Sigmoid colon (tissue), 7 donors: Measurements from ENCODE around the gene FAM124B. TPM values are rescaled to one million over a fixed set of nuclear protein-coding genes. Genes with fewer than 3 reads are reported as not detected.

Experiments
- DNase-seq: peaks from one replicate; pipeline ENCODE4 v3.0.0-alpha.2; 2019
- H3K27ac ChIP-seq, 4 donors: fragments of 200-600 bp; sonication (generic); one replicate each; pipeline ENCODE4 v1.5.1; 2016 to 2019; ENCODE audit warnings: mild to moderate bottlenecking in 1 of 4
- H3K27me3 ChIP-seq, 3 donors: fragments of 200-600 bp; sonication (generic); one replicate each; pipeline ENCODE4 v1.5.1; 2019; ENCODE audit warnings: mild to moderate bottlenecking in 1 of 3
- H3K36me3 ChIP-seq, 4 donors: fragments of 200-600 bp; sonication (generic); one replicate each; pipeline ENCODE4 v1.5.1; 2016 to 2019
- H3K4me1 ChIP-seq, 4 donors: fragments of 200-600 bp; sonication (generic); one replicate each; pipeline ENCODE4 v1.5.1; 2017 to 2019
- H3K4me3 ChIP-seq, 4 donors: fragments of 200-600 bp; sonication (generic); one replicate each; pipeline ENCODE4 v1.5.1; 2017 to 2019; ENCODE audit warnings: mild to moderate bottlenecking in 2 of 4, moderate library complexity in 1 of 4
- H3K9me3 ChIP-seq, 4 donors: fragments of 200-600 bp in 3 of 4; sonication (generic) in 3 of 4; one replicate each; pipeline versions ENCODE4 v1.5.1 to v1.6.1; 2013 to 2019
- CTCF ChIP-seq, 4 experiments: fragments of 450-650 bp in 3 of 4; fragments of 200-600 bp in 1 of 4; IDR thresholded peaks; one replicate each; pipeline ENCODE4 v1.5.1; 2016 to 2019; ENCODE audit warnings: antibody characterized with exemption in 4 of 4, mild to moderate bottlenecking in 3 of 4, moderate library complexity in 2 of 4
- EP300 ChIP-seq, 4 donors: sonication (generic); formaldehyde crosslinking; IDR thresholded peaks; one replicate each; pipeline ENCODE4 v1.6.1; 2017; ENCODE audit warnings: antibody characterized with exemption in 4 of 4
- POLR2A ChIP-seq, 2 donors: fragments of 450-650 bp; IDR thresholded peaks; one replicate each; pipeline ENCODE4 v1.6.1; 2016; ENCODE audit warnings: antibody characterized with exemption in 2 of 2, mild to moderate bottlenecking in 2 of 2, moderate library complexity in 2 of 2
- POLR2AphosphoS5 ChIP-seq, 4 donors: sonication (generic); formaldehyde crosslinking; IDR thresholded peaks; one replicate each; pipeline ENCODE4 v1.6.1; 2017; ENCODE audit warnings: antibody characterized with exemption in 4 of 4
- WGBS, 2 donors: extraction: QIAGEN DNeasy Blood & Tissue Kit; methylation state at CpG; one replicate each; pipeline ENCODE4 v1.1.7; 2013; 5-methylcytosine and 5-hydroxymethylcytosine counted together
- intact Hi-C: fragments of 100-400 bp; cut with DNase I; formaldehyde crosslinking; loops from one replicate; pipeline ENCODE4 v1.15.1; 2023
- polyA plus RNA-seq, 3 donors: library from polyadenylated mRNA; stranded (reverse); fragments of 200-250 nt; gene quantifications; one replicate each; pipeline ENCODE4 v1.2.3, GENCODE V29; 2013
- total RNA-seq, 4 donors: library from RNA; depleted of rRNA; stranded (reverse); fragments of >200 nt; gene quantifications; one replicate each; pipeline ENCODE4 v1.1.0, GENCODE V29; 2016
- donor health status: healthy with polysubstance abuse.
- donor health status: Bipolar disorder and iron deficiency.
- donor health status: healthy.

The FAM124B gene
- total and polyA plus RNA-seq, 7 donors = 0.23 to 1.9 (median 0.81) TPM

- Histone ChIP-seq H3K36me3 (no peaks in the 10 kb centered on the region), H3K27ac (no peak overlapping the region), H3K27me3 (no peaks in the 10 kb centered on the region), H3K4me1 (peaks cover 0 to 7% (median 0%) of the 10 kb centered on the region in 4 donors), H3K9me3 (no peaks in the 10 kb centered on the region), H3K4me3 (no peak overlapping the region)
- intact Hi-C loops = no loop called here
- TF ChIP-seq EP300 (IDR thresholded peaks at IDR 0.05) (no peak), POLR2A (IDR thresholded peaks at IDR 0.05) (no peak), POLR2AphosphoS5 (IDR thresholded peaks at IDR 0.05) (no peak), CTCF (IDR thresholded peaks at IDR 0.05) (no peak)
- DNase-seq = no peak
- WGBS, 2 donors = 29 to 75% methylated on average over 4 of the region's 4 CpGs
These were observed 22.7 kb downstream of the FAM124B start for GRCh38 chr2:224379172-224379571.

- no peaks in the 10 kb centered on the region for H3K9me3 ChIP-seq
These were observed 23.2 kb downstream of the FAM124B start for GRCh38 chr2:224378701-224379097.

DNA sequence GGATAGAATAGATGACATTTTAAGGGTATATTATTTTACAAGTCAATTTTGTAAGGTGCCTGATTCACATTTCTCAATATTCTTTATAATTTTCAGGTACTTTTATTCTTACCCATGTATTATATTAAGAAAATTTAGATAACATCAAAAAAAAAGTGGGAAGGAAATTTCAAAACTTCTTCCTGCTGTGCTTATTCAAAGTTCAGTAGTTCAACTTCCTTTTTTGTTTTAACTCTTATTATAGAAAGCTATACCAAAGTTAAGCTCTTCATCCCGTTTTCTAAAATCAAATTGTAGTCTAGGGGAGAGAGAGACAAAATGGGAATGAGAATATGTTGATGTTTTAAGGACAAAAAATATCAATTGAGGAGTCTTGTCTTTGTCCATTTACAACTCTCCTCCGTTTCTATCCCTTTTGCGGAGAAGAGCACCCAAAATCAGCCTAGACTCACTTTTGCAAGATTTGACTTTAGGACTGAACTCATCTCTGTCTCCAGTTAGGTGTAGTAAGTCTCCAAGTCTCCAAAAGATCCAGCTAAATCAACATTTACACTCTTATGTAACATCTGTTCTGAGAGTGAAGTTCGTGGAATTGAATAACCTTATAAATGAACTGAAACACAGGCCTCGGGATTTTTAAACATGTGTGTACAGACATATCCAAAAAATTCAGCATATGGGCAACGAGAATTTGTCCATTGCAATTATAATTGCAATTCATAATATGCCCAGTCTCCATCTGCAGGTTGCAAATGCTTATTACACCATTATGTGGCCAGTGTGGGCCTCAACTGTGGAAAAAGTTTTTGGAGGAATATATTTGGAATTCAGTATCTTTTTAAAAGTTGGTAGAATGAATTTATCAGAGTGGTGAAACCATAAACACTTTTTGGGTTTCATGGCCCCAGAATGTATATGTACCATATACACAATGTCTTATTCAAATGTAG lies 23.9 kb downstream of the FAM124B start:
- intact Hi-C loops = no loop called here
- TF ChIP-seq POLR2AphosphoS5 (IDR thresholded peaks at IDR 0.05) (no peak), POLR2A (IDR thresholded peaks at IDR 0.05) (no peak), EP300 (IDR thresholded peaks at IDR 0.05) (no peak), CTCF (IDR thresholded peaks at IDR 0.05) (no peak)
- no peak overlapping the region for H3K27ac ChIP-seq
- no peak for DNase-seq
- no peak overlapping the region for H3K4me3 ChIP-seq
- WGBS, 2 donors = 75 to 80% methylated on average over 6 of the region's 6 CpGs
- no peaks in the 10 kb centered on the region for H3K36me3 ChIP-seq
- H3K9me3 ChIP-seq = no peaks in the 10 kb centered on the region
- H3K4me1 ChIP-seq = peaks cover 0 to 7% (median 0%) of the 10 kb centered on the region in 4 donors
- no peaks in the 10 kb centered on the region for H3K27me3 ChIP-seq

More at GRCh38 chr2:224378701-224379097, 23.2 kb downstream of the FAM124B start:
- H3K4me1 ChIP-seq = peaks cover 0 to 7% (median 0%) of the 10 kb centered on the region in 4 donors
- no peak overlapping the region for H3K27ac ChIP-seq
- H3K36me3 ChIP-seq = no peaks in the 10 kb centered on the region
- no peaks in the 10 kb centered on the region for H3K27me3 ChIP-seq
- H3K4me3 ChIP-seq = no peak overlapping the region
- WGBS, 2 donors = 93 to 98% methylated on average over 1 of the region's 1 CpG
- no peak for DNase-seq
- TF ChIP-seq POLR2A (IDR thresholded peaks at IDR 0.05) (no peak), POLR2AphosphoS5 (IDR thresholded peaks at IDR 0.05) (no peak), EP300 (IDR thresholded peaks at IDR 0.05) (no peak), CTCF (IDR thresholded peaks at IDR 0.05) (no peak)
- intact Hi-C loops = no loop called here

GRCh38 chr2:224372641-224373040 lies 29.3 kb downstream of the FAM124B start:
- no peaks in the 10 kb centered on the region for H3K4me1 ChIP-seq

More at GRCh38 chr2:224372641-224373040, 29.3 kb downstream of the FAM124B start:
- H3K9me3 ChIP-seq = no peaks in the 10 kb centered on the region
- DNase-seq = no peak
- no peaks in the 10 kb centered on the region for H3K27me3 ChIP-seq
- H3K4me3 ChIP-seq = no peak overlapping the region
- intact Hi-C loops = no loop called here
- no peak overlapping the region for H3K27ac ChIP-seq
- no peaks in the 10 kb centered on the region for H3K36me3 ChIP-seq
- 87 to 90% methylated on average over 6 of the region's 6 CpGs for WGBS, 2 donors
- TF ChIP-seq POLR2AphosphoS5 (IDR thresholded peaks at IDR 0.05) = no peak
- TF ChIP-seq CTCF (IDR thresholded peaks at IDR 0.05) = no peak
- no peak for TF ChIP-seq POLR2A (IDR thresholded peaks at IDR 0.05)
- no peak for TF ChIP-seq EP300 (IDR thresholded peaks at IDR 0.05)
